ENCODE results near the gene CARNS1.

DNA sequence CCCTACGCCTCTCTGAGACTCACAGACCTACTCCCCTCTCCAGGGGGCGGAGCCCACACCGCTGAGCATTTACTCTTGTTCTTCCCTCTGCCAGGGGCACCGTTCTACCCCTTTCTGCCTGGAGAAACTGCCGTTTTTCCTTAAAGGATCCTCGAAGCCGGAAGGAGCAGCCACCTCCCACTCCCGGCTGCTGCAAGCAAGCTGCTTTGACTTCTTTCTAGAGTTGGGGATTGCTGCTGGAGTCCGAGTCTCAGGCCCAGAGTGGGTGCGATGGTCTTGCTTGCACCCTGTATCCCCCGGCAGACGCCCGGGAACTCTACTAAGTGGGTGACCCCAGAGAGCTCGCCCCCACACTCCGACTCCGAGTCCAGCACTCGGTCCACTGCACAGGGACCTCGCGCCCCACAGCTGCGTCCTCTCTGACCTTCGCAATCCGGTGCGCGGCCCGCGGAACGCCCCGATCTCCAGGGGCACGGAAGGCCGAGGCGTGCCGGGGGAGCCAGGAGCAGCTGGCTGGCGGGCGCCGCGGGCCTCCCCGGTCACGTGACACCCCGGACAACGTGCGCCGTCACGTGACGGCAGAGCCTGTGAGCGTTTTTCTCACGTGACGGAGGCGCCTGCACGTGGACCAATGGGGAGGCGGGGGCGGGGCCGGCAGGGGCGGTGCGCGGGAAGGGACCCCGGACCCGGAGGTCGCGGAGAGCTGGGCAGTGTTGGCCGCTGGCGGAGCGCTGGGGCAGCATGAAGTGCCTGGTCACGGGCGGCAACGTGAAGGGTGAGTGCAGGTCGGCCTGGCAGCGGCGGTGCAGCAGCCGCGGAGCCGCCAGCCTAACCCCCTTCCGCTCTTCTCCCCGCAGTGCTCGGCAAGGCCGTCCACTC lies 23.9 kb upstream of the CARNS1 start, which contains the start of gene RAD9A:
- no peak for TF ChIP-seq EZH2 (IDR thresholded peaks at IDR 0.05; ENCODE audit: insufficient read depth, low read length)
- TF ChIP-seq, protein P1, sequence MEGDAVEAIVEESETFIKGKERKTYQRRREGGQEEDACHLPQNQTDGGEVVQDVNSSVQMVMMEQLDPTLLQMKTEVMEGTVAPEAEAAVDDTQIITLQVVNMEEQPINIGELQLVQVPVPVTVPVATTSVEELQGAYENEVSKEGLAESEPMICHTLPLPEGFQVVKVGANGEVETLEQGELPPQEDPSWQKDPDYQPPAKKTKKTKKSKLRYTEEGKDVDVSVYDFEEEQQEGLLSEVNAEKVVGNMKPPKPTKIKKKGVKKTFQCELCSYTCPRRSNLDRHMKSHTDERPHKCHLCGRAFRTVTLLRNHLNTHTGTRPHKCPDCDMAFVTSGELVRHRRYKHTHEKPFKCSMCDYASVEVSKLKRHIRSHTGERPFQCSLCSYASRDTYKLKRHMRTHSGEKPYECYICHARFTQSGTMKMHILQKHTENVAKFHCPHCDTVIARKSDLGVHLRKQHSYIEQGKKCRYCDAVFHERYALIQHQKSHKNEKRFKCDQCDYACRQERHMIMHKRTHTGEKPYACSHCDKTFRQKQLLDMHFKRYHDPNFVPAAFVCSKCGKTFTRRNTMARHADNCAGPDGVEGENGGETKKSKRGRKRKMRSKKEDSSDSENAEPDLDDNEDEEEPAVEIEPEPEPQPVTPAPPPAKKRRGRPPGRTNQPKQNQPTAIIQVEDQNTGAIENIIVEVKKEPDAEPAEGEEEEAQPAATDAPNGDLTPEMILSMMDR (IDR thresholded peaks at IDR 0.05; ENCODE audit: insufficient read depth, low read depth, low read length), result no peak

All from astrocyte (in vitro differentiated cells and primary cell).